T-helper 1 cell treated with Interleukin-12 subunit alpha and Interleukin-12 subunit beta and Interleukin-4 antibody, amounts not matched to agents 30 ng/mL and 1 ng/mL, for 36 hours (primary cell): ENCODE measurements around the gene ZG16B. TPM values are rescaled to one million over a fixed set of nuclear protein-coding genes. Genes with fewer than 3 reads are reported as not detected.

Experiments used
- intact Hi-C: fragments of 100-400 bp; cut with micrococcal nuclease; formaldehyde crosslinking; loops from one replicate; pipeline ENCODE4 v1.15.1; 2024
- total RNA-seq: library from RNA; stranded (reverse); gene quantifications from 2 replicates; pipeline ENCODE4 v1.2.3, GENCODE V29; 2022

ZG16B gene
- total RNA-seq, 1 donor from 2014 or later = 24.3 TPM

DNA sequence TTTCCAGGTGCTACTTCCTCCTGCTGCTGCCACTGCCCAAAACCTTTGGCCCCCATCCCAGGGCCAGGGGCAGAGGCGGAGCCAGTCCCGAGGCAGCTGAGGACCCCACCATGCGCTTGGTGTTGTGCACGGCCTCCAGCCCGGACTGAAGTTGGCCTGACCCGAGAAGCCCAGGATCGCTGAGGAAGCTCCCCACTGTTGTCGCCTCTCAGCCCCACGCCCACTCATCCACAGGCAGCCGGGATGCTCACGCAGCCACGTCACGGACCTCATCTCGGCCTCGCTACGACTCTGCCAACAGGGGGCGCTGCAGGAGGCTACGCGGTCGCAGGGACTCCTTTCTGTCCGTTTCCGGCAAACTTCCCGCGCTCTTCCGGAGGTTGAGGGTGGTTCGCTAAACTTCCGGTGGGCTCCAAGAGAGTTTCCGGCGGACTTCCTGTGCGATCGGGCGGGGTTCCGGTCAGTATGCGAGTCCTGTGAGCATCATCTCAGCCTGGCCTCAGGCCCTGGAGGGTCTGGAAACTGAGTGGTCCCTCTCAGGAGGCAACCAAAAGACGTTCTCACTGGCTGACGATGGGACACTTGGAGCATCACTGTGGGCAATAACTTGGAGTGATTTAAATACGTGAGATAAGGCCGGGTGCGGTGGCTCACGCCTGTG, 12.4 kb downstream of the ZG16B start:
- intact Hi-C loops = no loop called here

GRCh38 chr16:2843526-2843925, 13.4 kb downstream of the ZG16B start:
- intact Hi-C loops = no loop called here

DNA sequence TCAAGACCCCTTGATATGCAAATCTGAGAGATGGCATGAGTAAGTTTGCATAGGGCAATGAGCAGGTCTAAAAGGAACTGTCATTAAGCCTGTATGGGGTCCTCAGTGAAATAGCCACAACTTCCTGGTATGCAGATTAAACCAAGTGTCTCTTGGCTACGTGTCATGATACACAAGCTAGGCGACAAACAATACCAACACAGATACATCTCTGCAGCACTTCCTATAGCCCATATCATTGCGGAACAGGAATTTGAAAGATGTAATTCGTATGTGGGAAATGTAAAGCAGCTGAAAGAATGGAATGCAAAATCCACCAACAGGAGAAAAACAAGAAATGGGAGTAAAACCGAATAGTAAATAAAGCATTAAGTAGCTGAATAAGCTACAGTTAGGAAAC, 15.0 kb downstream of the ZG16B start:
- intact Hi-C loops = no loop called here

DNA sequence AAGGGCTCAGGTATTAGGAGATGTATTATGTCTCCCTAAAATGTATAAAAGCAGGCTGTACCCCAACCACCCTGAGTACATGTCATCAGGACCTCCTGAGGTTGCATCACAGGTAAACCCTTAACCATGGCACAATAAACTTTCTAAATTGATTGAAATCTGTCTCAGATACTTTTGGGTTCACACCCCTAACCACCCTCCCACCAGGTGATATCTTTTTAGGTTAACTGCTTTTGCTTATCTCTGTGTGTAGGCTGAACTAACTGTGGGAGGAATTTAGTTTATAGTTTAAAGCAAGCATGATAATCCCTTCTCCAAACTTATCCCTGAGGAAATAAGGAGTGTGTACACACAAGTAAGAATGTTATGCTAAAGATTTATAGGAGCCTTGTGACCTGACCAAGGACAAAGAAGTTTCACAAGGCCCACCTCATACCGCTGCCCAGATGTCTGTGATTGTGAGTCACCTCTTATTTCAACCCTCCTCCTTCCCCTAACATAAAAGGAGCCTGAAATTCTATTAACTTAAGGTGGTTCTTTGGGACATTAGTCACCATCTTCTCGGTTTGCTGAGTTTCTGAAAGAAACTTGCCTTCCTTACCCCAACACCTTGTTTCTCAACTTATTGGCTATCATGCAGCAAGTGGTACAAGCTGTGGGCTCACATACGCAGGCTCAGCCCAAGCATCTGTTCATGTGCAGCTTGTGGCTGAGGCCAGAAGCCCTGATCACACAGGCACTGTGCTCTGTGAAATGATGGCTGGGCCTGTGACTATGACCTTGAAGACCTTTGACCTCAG, 16.6 kb downstream of the ZG16B start:
- intact Hi-C loops = no loop called here

GRCh38 chr16:2848933-2849725, 19.0 kb downstream of the ZG16B start:
- intact Hi-C loops = no loop called here

- intact Hi-C loops = no loop called here
Measured at GRCh38 chr16:2852003-2852730, 22.1 kb downstream of the ZG16B start.

DNA sequence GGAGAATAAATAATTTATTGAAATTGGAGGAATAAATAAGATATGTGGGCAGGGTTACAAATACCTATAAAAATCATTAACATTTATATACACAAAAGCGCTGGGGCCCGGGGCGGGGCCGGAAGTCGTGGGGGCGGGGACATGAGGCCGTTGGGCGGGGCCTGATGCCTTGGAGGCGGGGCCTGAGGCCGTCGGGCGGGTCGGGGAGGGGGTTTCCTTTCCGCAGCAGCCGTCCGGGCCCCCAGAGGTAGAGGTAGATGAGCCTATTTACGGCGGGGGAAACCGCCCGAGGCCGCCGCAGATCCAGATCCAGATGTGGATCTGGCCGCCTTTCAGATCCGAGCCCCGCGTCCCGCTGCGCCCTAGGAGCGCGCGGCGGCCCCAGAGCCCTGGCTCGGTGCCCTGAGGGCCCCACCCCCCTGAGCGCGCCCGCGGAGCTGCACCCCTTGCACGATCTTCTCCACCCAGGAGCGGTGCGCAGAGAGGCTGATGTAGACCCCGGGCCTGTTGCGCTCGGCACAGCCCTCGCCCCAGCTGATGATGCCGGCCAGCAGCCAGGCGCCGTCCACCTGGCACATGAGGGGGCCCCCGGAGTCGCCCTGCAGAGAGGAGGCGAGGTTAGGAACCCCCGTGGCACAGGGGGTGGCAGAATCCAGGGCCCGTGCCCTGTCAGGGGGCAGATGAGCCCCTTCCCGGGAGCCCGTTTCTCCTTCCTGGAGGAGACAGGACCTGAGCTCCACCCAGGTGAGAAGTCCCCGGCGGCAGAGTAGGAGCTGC, 22.8 kb downstream of the ZG16B start:
- intact Hi-C loops = no loop called here

DNA sequence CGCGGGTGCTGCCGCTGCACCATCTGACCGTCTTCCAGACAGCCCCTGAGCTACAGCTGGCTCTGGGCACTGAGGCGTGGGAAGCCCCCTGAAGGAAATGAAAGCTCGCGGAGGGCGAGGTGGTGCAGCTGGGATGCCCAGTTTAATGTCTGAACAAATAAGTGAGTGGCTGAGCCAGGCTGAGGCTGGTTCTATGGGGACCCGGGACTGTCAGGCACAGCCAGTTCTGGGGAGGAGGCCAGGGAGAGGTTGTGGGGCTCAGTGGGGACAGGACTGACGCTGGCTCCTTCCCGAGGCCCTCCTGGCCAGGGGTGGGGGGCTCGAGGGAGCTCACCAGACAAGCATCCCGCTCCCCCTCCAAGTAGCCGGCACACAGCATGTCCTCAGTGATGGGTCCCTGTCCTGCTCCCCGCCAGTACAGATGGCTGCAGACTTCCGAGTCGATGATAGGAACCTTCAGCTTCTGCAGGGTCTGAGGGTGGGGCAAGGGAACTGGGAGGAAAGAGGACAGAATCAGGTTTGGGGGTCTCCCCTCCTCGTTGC, 23.5 kb downstream of the ZG16B start:
- intact Hi-C loops = no loop called here

DNA sequence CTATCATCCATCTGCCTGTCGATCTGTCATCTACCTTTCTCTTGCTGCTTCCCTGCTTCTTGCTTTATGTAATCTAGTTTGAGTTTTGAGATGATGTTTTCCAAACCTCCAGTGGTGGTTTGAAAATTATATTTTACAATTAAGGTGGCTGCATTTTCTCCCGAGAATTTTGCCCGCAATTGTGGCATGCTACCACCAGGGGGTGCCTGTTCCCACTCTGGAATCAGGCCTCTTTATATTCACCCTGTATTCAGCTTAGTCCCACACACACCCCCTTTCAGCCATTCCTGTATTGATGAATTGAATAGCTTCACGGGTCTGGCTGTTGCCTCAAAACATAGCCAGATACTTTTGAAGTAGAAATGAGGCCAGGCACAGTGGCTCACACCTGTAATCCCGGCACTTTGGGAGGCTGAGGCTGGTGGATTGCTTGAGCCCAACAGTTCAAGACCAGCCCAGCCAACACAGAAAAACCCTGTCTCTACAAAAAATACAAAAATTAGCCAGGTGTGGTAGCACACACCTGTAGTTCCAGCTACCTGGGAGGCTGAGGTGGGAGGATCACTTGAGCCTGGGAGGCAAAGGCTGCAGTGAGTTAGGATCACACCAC, 24.7 kb downstream of the ZG16B start:
- intact Hi-C loops = no loop called here

DNA sequence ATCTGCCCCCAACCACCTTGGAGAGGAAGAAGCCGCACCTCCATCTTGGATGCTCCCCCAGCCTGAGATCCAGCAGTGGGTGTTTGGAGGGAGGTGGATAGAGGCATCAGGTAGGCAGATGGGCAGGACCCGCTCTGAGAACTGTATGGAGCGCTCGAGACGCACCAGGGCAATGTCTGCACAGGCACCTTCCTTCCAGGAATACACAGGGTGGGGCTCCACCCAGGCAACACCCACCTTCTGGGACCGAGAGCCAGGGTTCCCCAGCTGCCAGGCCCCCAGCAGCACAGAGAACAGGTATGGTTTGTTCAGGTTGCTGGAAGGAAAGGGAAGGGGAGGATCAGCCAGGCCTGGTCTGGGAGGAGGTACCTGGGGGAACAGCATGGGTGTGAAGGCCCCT, 25.4 kb downstream of the ZG16B start:
- intact Hi-C loops = no loop called here

DNA sequence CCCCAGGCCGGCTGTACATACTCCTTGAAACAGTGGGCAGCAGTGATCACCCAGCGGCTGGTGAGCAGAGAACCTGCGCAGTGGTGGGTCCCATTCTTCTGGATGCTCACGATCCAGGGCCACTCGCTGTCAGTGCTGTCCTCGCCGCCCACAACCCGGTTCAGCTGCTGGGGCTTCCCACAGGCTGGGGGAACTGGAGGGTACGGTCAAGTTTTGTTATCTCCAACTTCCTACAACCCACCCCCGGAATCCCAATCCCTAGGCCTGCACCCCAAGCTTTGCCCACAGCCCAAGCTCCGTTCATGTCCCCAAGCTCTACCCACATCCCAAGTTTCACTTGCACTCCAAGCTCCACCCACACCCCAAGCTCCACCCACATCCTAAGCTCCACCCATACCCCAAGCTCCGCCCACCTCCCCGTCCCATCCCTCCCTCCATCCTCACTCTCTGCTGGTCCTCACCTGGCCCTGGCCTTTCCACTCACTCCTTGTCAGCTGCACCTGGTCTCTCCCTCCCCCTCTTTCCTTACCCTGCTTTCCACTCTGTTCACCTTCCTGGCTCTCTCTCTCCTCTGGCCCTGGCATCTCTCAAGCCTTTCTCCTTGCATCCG, 26.1 kb downstream of the ZG16B start:
- intact Hi-C loops = no loop called here

DNA sequence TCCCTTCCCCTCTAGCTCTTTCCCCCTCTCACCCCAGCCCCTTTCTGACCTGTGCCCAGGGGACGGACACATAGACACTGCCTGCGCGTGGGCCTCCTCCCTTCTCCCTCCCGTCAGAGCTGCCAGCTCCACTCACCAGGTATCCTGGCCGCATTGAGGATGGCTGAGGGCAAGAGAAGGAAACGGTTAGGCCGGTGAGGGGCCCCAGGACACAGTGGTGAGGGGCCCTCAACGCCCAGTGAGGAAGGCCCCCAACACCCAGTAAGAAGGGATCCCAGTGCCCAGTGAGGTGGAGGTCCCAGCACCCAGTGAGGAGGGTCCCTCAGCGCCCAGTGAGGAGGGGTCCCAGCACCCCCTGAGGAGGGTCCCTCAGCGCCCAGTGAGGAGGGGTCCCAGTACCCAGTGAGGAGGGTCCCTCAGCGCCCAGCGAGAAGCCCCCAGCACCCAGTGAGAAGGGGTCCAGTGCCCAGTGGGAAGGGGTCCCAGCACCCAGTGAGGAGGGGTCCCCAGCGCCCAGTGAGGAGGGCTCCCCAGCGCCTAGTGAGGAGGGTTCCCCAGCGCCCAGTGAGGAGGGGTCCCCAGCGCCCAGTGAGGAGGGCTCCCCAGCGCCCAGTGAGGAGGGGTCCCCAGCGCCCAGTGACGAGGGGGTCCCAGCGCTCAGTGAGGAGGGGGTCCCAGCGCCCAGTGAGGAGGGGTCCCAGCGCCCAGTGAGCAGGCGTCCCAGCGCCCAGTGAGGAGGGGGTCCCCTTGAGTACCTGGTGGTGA, 26.8 kb downstream of the ZG16B start:
- intact Hi-C loops = no loop called here

DNA sequence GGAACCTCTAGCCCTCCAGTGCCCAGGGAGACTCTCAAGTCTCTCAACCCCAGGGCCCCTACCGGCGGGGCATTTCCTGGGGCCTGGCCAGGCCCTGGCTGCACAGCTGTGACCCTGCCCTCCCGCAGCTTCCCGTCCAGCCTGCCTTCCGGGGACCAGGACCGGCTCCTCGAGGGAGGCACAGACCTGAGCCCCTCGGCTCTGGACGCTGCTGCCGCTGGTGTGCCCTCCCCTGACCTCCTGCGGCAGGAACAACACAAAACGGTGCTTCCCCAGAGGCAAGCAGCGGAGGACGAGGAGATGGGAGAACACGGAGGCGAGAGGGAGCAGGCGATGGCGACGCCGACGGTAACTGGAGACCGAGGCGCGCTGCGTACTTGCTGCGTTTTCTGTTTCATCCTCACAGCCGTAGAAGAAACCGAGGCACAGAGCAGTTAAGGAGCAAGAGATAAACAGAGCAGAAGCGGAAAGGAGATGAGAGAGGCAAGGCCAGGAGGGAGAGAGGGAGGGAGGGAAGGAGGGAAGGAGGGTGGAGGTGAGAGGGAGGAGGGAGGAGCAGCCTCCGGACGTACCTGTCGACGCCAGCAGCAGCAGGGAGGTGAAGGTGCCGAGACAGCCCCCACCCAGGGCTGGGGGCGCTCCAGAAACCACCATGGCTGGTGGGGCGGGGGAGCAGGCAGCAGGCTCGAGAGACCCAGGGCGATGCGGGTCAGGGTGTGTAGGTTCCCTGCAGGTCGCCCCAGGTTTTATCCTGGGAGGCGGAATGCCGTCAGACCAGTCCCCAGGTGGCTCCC, 27.5 kb downstream of the ZG16B start, which contains the start of gene PRSS22:
Gene PRSS22 (minus strand): TSS at position 720 of the 794 bp plus-strand sequence. CDS start 66 bp downstream, at position 654.
- intact Hi-C loops = no loop called here

DNA sequence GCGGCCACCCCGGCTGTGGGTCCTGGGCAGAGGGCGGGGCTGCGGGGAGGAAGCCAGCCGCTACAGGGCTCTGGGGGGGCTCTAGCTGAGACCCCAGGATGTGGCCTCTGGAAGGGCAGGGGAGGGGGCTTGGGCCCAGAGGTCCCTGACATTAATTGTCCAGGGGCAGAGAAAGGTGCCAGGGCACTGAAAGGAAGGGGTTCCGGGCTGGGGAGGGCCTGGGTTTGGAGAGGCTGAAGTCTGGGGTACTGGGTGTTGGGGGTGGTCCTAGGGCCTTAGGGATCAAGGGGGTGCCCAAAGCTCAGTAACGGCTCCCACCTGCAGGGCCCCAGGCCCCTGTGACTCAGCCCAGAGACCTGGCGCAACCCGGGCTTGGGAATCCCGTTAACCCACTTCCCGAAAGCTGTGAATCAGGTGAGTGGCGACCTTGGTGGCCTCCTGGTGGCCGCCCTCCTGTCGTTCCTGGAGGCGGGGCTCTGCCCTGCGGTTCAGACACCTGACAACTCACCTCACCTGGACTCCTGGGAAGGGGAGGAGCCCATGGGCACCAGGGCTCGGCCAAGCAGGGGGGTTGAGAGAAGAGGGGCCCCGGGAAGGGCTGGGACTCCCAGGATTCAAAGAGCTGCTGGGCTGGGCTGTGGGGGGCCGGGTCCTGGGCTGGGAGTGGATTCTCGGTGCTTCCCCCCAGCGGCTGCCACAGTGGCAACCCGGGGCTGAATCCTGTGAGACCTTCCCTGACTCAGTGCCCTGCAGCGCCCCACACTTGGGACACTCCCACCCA, 28.3 kb downstream of the ZG16B start:
- intact Hi-C loops = no loop called here

GRCh38 chr16:2859686-2860265, 29.7 kb downstream of the ZG16B start:
- intact Hi-C loops = no loop called here

- intact Hi-C loops = no loop called here
Measured at GRCh38 chr16:2860826-2861567, 30.9 kb downstream of the ZG16B start.
